ENCODE results near the gene RBM45.
"Not testable (repeated sequence)": the region's sequence is repeated elsewhere in the genome, so short reads cannot be mapped to it uniquely, and the experiment has no call there.

Gene RBM45

GRCh38 chr2:178119179-178119922 lies 7.1 kb downstream of the RBM45 start:
- no peak overlapping the region for H3K27ac Mint-ChIP-seq
- H3K27me3 Mint-ChIP-seq, result no peaks in the 10 kb centered on the region
- H3K4me1 Mint-ChIP-seq (ENCODE audit: low read depth), result peaks cover 11% of the 10 kb centered on the region
- H3K36me3 Mint-ChIP-seq (ENCODE audit: low read depth), result peaks cover 53% of the 10 kb centered on the region
- no peaks in the 10 kb centered on the region for H3K9me3 Mint-ChIP-seq
- H3K4me3 Mint-ChIP-seq, result no peak overlapping the region
- intact Hi-C loops (cut with micrococcal nuclease), result no loop called here

GRCh38 chr2:178123163-178123562 lies 10.9 kb downstream of the RBM45 start:
- H3K4me1 Mint-ChIP-seq (ENCODE audit: low read depth), result no peaks in the 10 kb centered on the region
- no peaks in the 10 kb centered on the region for H3K27me3 Mint-ChIP-seq
- no peaks in the 10 kb centered on the region for H3K9me3 Mint-ChIP-seq
- intact Hi-C loops (cut with micrococcal nuclease), result no loop called here
- H3K27ac Mint-ChIP-seq, result no peak overlapping the region
- H3K36me3 Mint-ChIP-seq (ENCODE audit: low read depth), result peaks cover 69% of the 10 kb centered on the region
- H3K4me3 Mint-ChIP-seq, result no peak overlapping the region

DNA sequence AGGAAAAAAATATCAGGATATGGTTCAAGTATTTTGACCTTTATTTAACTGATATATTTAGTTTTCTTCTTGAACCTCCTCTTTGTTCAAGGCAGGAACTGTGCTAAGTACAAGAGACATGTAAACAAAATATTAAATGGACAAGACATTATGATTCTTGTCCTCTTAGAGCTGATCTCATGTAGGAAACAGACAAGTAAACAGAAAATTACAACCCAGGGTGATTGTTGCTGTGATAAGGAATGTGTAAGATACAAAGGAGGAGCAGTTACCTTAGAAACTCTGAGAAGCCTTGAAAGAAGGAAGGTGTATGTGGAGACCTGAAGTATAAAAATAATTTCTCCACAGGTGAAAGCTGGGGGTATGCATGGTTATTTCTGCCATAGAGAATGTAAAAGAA lies 12.9 kb downstream of the RBM45 start:
- H3K27ac Mint-ChIP-seq, result no peak overlapping the region
- H3K36me3 Mint-ChIP-seq (ENCODE audit: low read depth), result peaks cover 72% of the 10 kb centered on the region
- H3K27me3 Mint-ChIP-seq, result no peaks in the 10 kb centered on the region
- no peaks in the 10 kb centered on the region for H3K9me3 Mint-ChIP-seq
- no peak overlapping the region for H3K4me3 Mint-ChIP-seq
- H3K4me1 Mint-ChIP-seq (ENCODE audit: low read depth), result no peaks in the 10 kb centered on the region
- intact Hi-C loops (cut with micrococcal nuclease), result no loop called here

- Mint-ChIP-seq H3K9me3 (no peaks in the 10 kb centered on the region), H3K27ac (no peak overlapping the region), H3K4me3 (no peak overlapping the region), H3K27me3 (no peaks in the 10 kb centered on the region), H3K4me1 (ENCODE audit: low read depth) (no peaks in the 10 kb centered on the region), H3K36me3 (ENCODE audit: low read depth) (peaks cover 67% of the 10 kb centered on the region)
- intact Hi-C loops (cut with micrococcal nuclease), result no loop called here
Measured at GRCh38 chr2:178125862-178126261, 13.6 kb downstream of the RBM45 start.

- peaks cover 42% of the 10 kb centered on the region for H3K36me3 Mint-ChIP-seq (ENCODE audit: low read depth)
- no peak overlapping the region for H3K27ac Mint-ChIP-seq
- no peak overlapping the region for H3K4me3 Mint-ChIP-seq
- H3K9me3 Mint-ChIP-seq, result no peaks in the 10 kb centered on the region
- H3K4me1 Mint-ChIP-seq (ENCODE audit: low read depth), result no peaks in the 10 kb centered on the region
- intact Hi-C loops (cut with micrococcal nuclease), result no loop called here
- H3K27me3 Mint-ChIP-seq, result no peaks in the 10 kb centered on the region
Measured at GRCh38 chr2:178128836-178129630, 16.8 kb downstream of the RBM45 start.

- Mint-ChIP-seq H3K4me3 (no peak overlapping the region), H3K4me1 (ENCODE audit: low read depth) (no peaks in the 10 kb centered on the region), H3K9me3 (no peaks in the 10 kb centered on the region), H3K27ac (no peak overlapping the region), H3K27me3 (no peaks in the 10 kb centered on the region), H3K36me3 (ENCODE audit: low read depth) (peaks cover 27% of the 10 kb centered on the region)
- intact Hi-C loops (cut with micrococcal nuclease), result no loop called here
Measured at GRCh38 chr2:178136321-178137025, 24.2 kb downstream of the RBM45 start.

DNA sequence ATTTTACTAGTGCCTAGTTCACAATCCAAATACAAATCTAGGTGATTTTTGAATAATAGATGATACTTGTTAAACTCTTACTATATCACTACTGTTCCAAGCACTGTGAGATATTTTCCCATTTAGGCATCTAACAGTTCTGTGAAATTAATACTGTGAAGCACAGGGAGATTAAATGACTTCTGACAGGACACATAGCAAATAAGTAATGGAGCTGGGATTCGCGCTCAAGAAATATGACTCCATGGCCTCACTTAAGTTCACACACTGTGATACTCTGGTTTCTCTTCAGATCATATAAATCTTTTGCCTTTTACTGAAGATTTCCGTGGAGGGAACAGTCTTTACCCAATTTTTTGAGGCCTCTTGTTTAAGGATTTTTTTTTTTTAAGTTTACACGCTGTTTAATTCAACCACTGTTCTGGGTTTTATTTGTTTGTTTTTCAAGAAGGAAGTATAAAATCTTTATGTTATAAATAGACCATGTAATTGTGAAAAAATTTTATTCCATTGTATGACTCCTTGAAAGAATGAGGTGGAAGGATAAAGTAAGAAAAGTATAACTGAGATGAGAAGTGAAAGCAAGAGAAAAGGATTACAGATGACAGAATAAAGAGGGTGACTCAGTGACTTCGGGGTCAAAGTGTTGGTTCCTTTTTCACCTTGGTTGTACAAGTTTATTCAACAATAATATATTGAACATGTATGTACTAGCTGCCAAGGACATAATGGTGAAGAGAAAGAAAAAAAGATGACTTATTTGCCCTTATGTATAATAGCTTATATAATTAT lies 30.2 kb downstream of the RBM45 start:
- intact Hi-C loops (cut with micrococcal nuclease), result no loop called here
- H3K27ac Mint-ChIP-seq, result no peak overlapping the region
- H3K9me3 Mint-ChIP-seq, result no peaks in the 10 kb centered on the region
- H3K27me3 Mint-ChIP-seq, result peaks cover 4% of the 10 kb centered on the region
- H3K4me3 Mint-ChIP-seq, result no peak overlapping the region
- no peaks in the 10 kb centered on the region for H3K4me1 Mint-ChIP-seq (ENCODE audit: low read depth)
- H3K36me3 Mint-ChIP-seq (ENCODE audit: low read depth), result no peaks in the 10 kb centered on the region

GRCh38 chr2:178143481-178143880 lies 31.2 kb downstream of the RBM45 start:
- Mint-ChIP-seq H3K9me3 (no peaks in the 10 kb centered on the region), H3K27me3 (peaks cover 4% of the 10 kb centered on the region), H3K36me3 (ENCODE audit: low read depth) (no peaks in the 10 kb centered on the region), H3K4me1 (ENCODE audit: low read depth) (no peaks in the 10 kb centered on the region), H3K4me3 (no peak overlapping the region), H3K27ac (no peak overlapping the region)
- intact Hi-C loops (cut with micrococcal nuclease), result no loop called here

GRCh38 chr2:178152033-178152432 lies 39.8 kb downstream of the RBM45 start:
- H3K27me3 Mint-ChIP-seq, result no peaks in the 10 kb centered on the region
- H3K4me1 Mint-ChIP-seq (ENCODE audit: low read depth), result no peaks in the 10 kb centered on the region
- H3K4me3 Mint-ChIP-seq, result no peak overlapping the region
- no peaks in the 10 kb centered on the region for H3K36me3 Mint-ChIP-seq (ENCODE audit: low read depth)
- intact Hi-C loops (cut with micrococcal nuclease), result no loop called here
- H3K27ac Mint-ChIP-seq, result no peak overlapping the region
- peaks cover 10% of the 10 kb centered on the region for H3K9me3 Mint-ChIP-seq

- Mint-ChIP-seq H3K4me1 (ENCODE audit: low read depth) (no peaks in the 10 kb centered on the region), H3K27me3 (no peaks in the 10 kb centered on the region), H3K27ac (no peak overlapping the region), H3K36me3 (ENCODE audit: low read depth) (no peaks in the 10 kb centered on the region), H3K9me3 (peaks cover 10% of the 10 kb centered on the region), H3K4me3 (no peak overlapping the region)
- intact Hi-C loops (cut with micrococcal nuclease), result no loop called here
Measured at GRCh38 chr2:178152542-178152941, 40.3 kb downstream of the RBM45 start.

- intact Hi-C loops (cut with micrococcal nuclease), result no loop called here
- Mint-ChIP-seq H3K9me3 (peaks cover 10% of the 10 kb centered on the region), H3K4me1 (ENCODE audit: low read depth) (peaks cover 2% of the 10 kb centered on the region), H3K27ac (no peak overlapping the region), H3K36me3 (ENCODE audit: low read depth) (no peaks in the 10 kb centered on the region), H3K27me3 (no peaks in the 10 kb centered on the region), H3K4me3 (no peak overlapping the region)
Measured at GRCh38 chr2:178152977-178153376, 40.7 kb downstream of the RBM45 start.

- H3K27ac Mint-ChIP-seq; H3K27me3 Mint-ChIP-seq; H3K9me3 Mint-ChIP-seq; H3K4me3 Mint-ChIP-seq; H3K4me1 Mint-ChIP-seq (ENCODE audit: low read depth); H3K36me3 Mint-ChIP-seq (ENCODE audit: low read depth); intact Hi-C loops (cut with micrococcal nuclease): not testable (repeated sequence)
Measured at GRCh38 chr2:178153878-178154277, 41.6 kb downstream of the RBM45 start.

DNA sequence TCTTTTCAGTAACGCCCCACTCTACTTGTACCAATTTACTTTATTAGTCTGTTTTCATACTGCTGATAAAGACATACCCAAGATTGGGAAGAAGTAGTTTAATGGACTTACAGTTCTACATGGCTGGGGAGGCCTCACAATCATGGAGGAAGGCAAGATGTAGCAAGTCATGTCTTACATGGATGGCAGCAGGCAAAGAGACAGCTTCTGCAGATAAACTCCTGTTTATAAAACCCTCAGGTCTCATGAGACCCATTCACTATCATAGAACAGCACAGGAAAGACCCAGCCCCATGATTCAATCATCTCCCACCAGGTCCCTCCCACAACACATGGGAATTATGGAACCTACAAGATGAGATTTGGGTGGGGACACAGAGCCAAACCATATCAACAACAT lies 43.3 kb downstream of the RBM45 start:
- Mint-ChIP-seq H3K27ac (no peak overlapping the region), H3K27me3 (no peaks in the 10 kb centered on the region), H3K4me1 (ENCODE audit: low read depth) (peaks cover 5% of the 10 kb centered on the region), H3K9me3 (peaks cover 10% of the 10 kb centered on the region), H3K4me3 (no peak overlapping the region), H3K36me3 (ENCODE audit: low read depth) (no peaks in the 10 kb centered on the region)
- intact Hi-C loops (cut with micrococcal nuclease), result no loop called here
